ENCODE results near the gene GTPBP3.
A peak's percentile ranks its signal among the peaks of the same experiment; 100 is the strongest.

Gene GTPBP3

GRCh38 chr19:17309198-17309964 lies 28.0 kb upstream of the GTPBP3 start, which contains the start of gene DDA1:
DDA1 (plus strand) TSS chr19:17309563; CDS start chr19:17309655, 92 bp downstream.
- DNase-seq (ENCODE audit: low read depth), result peak; percentile 98

- DNase-seq (ENCODE audit: low read depth), result no peak
Measured at GRCh38 chr19:17309965-17310461, 27.3 kb upstream of the GTPBP3 start.

- no peak for DNase-seq (ENCODE audit: low read depth)
Measured at GRCh38 chr19:17311455-17312188, 25.7 kb upstream of the GTPBP3 start.

- no peak for DNase-seq (ENCODE audit: low read depth)
Measured at GRCh38 chr19:17312189-17313113, 24.9 kb upstream of the GTPBP3 start.

GRCh38 chr19:17314007-17314593 lies 23.3 kb upstream of the GTPBP3 start:
- no peak for DNase-seq (ENCODE audit: low read depth)

GRCh38 chr19:17318966-17319365 lies 18.4 kb upstream of the GTPBP3 start:
- DNase-seq (ENCODE audit: low read depth), result no peak

- DNase-seq (ENCODE audit: low read depth), result no peak
Measured at GRCh38 chr19:17319473-17320238, 17.7 kb upstream of the GTPBP3 start.

GRCh38 chr19:17320435-17320834 lies 16.9 kb upstream of the GTPBP3 start:
- no peak for DNase-seq (ENCODE audit: low read depth)

GRCh38 chr19:17321655-17322489 lies 15.5 kb upstream of the GTPBP3 start:
- no peak for DNase-seq (ENCODE audit: low read depth)

- no peak for DNase-seq (ENCODE audit: low read depth)
Measured at GRCh38 chr19:17322854-17323253, 14.5 kb upstream of the GTPBP3 start.

- DNase-seq (ENCODE audit: low read depth), result no peak
Measured at GRCh38 chr19:17323300-17323963, 13.9 kb upstream of the GTPBP3 start.

GRCh38 chr19:17323964-17324332 lies 13.4 kb upstream of the GTPBP3 start:
- DNase-seq (ENCODE audit: low read depth), result no peak

- DNase-seq (ENCODE audit: low read depth), result no peak
Measured at GRCh38 chr19:17324357-17325114, 12.8 kb upstream of the GTPBP3 start.

- DNase-seq (ENCODE audit: low read depth), result no peak
Measured at GRCh38 chr19:17325133-17325532, 12.2 kb upstream of the GTPBP3 start.

- DNase-seq (ENCODE audit: low read depth), result no peak
Measured at GRCh38 chr19:17325881-17326594, 11.3 kb upstream of the GTPBP3 start.

GRCh38 chr19:17326595-17326966 lies 10.8 kb upstream of the GTPBP3 start:
- DNase-seq (ENCODE audit: low read depth), result no peak

GRCh38 chr19:17327068-17327653 lies 10.2 kb upstream of the GTPBP3 start:
- DNase-seq (ENCODE audit: low read depth), result no peak
